ENCODE data around the gene SPTLC3.

DNA sequence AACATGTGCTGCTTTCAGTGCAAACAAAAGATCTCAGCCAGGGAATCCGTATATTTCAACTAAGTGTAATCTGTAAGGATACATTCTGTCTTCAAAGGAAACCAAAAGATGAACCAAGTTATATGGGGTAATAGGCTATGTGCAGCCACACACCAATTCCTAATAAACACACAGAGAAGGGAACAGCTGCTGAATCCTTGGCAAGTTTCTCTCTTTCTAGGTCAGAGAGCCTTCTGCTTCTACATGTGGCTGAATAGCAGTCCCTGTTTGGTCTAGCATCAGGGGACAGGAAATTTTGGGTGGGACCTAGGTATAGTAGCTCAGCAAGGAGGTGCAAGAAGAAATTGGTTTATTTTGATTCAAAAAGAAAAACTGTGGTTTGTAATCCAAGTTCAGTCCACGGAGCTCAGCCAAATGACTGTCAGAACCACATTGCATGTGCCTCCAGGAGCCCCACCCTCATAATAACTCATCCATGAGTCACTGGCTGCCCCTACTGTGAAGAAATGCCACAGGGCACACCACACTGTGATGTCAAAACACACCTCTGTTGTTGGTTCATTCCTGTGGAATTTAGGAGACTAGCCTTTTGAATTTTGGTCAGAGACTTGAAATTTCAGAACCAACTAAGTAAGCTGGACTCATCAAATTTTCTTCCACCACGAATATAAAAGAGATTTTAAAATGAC lies 21.1 kb downstream of the SPTLC3 start:
- TF ChIP-seq CTCF (conservative IDR thresholded peaks at IDR 0.05; ENCODE audit: low read length) = no peak
- no peak for TF ChIP-seq EZH2phosphoT487 (IDR thresholded peaks at IDR 0.05; ENCODE audit: borderline replicate concordance, low read depth, low read length)
